Measurements from ENCODE around the gene TSPAN11.

GRCh38 chr12:30898846-30899245 is 27.7 kb upstream of the TSPAN11 start:
- TF ChIP-seq CTCF (IDR thresholded peaks at IDR 0.05; ENCODE audit: low read length), result no peak
- no peak for TF ChIP-seq EZH2 (IDR thresholded peaks at IDR 0.05; ENCODE audit: borderline replicate concordance, low read length)

All from OCI-LY1 (cell line).